Measurements from ENCODE around the gene GTF3C5. TPM values are rescaled to one million over a fixed set of nuclear protein-coding genes. Genes with fewer than 3 reads are reported as not detected.

Gene GTF3C5
- polyA plus RNA-seq, 1 of the 3 experiments (the other 2 are of a cell fraction): 57.3 TPM

DNA sequence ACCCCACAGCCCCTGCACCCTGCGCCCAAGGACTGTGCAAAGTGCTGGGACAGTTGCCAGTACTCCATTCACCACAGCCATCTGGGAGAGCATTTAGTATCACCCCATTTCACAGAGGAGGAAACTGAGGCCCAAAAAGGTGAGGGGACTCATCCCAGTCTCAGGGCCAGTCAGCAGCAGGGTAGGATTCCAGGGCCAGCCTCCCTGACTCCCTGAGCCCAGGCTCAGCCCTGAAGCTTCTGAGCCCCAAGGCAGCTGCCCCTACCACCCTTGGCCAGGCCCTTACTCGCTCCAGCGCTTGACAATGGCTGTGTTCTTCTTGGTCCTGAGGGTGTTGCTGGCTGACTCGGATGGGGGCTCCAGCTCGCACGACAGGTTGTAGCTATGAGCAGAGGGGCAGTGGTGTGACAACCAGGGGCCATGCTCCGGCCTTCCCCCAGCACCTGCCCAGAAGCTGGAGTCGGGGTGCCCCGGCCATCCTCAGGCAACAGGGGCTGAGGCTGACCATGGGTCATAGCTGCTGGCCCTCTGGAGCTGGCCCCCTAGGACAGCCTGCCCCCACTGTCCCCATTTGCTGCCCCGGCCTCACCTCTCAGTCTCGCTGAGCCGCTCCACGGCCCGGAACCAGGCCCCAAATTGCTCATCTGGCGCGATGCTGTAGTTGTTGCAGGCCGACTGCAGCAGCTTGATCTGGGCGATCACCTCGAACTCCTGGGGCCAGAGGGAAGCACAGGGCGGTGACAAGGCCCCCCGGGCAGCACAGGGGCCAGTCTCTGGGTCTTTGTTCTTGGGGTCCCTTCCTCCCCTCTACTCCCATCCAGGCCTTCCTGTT, 71.6 kb downstream of the GTF3C5 start:
- CTCF ChIA-PET: interaction anchor here (0.6 to 30.3 kb wide), 21 partner anchors 8 to 79 kb away, joined by 3 to 810 read pairs (median 5); partner anchors contain the start of genes GBGT1 and GTF3C5
- H3K36me3 ChIP-seq (replicated peaks in 1 of 2; ENCODE audit: control insufficient read depth in 1 of 2, insufficient read depth in 2 of 2, low read length in 1 of 2): peaks cover 27 to 83% of the 10 kb centered on the region in 2 experiments

More for the DNA sequence above, 71.6 kb downstream of the GTF3C5 start:
- TF ChIP-seq, protein P1, sequence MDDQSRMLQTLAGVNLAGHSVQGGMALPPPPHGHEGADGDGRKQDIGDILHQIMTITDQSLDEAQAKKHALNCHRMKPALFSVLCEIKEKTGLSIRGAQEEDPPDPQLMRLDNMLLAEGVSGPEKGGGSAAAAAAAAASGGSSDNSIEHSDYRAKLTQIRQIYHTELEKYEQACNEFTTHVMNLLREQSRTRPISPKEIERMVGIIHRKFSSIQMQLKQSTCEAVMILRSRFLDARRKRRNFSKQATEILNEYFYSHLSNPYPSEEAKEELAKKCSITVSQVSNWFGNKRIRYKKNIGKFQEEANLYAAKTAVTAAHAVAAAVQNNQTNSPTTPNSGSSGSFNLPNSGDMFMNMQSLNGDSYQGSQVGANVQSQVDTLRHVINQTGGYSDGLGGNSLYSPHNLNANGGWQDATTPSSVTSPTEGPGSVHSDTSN (IDR thresholded peaks at IDR 0.05): no peak
- TF ChIP-seq, protein P2, sequence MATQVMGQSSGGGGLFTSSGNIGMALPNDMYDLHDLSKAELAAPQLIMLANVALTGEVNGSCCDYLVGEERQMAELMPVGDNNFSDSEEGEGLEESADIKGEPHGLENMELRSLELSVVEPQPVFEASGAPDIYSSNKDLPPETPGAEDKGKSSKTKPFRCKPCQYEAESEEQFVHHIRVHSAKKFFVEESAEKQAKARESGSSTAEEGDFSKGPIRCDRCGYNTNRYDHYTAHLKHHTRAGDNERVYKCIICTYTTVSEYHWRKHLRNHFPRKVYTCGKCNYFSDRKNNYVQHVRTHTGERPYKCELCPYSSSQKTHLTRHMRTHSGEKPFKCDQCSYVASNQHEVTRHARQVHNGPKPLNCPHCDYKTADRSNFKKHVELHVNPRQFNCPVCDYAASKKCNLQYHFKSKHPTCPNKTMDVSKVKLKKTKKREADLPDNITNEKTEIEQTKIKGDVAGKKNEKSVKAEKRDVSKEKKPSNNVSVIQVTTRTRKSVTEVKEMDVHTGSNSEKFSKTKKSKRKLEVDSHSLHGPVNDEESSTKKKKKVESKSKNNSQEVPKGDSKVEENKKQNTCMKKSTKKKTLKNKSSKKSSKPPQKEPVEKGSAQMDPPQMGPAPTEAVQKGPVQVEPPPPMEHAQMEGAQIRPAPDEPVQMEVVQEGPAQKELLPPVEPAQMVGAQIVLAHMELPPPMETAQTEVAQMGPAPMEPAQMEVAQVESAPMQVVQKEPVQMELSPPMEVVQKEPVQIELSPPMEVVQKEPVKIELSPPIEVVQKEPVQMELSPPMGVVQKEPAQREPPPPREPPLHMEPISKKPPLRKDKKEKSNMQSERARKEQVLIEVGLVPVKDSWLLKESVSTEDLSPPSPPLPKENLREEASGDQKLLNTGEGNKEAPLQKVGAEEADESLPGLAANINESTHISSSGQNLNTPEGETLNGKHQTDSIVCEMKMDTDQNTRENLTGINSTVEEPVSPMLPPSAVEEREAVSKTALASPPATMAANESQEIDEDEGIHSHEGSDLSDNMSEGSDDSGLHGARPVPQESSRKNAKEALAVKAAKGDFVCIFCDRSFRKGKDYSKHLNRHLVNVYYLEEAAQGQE (IDR thresholded peaks at IDR 0.05; ENCODE audit: low read depth, low read length): no peak
- no peak for TF ChIP-seq ZBTB33 (IDR thresholded peaks at IDR 0.05; ENCODE audit: borderline replicate concordance, low read depth)
- no peaks in the 10 kb centered on the region for H4K20me1 ChIP-seq (ENCODE audit: insufficient read depth)
- no peaks in the 10 kb centered on the region for H3K9me3 ChIP-seq
- H3F3A ChIP-seq (replicated peaks; ENCODE audit: insufficient read depth): no peaks in the 10 kb centered on the region
- DNase-seq: no peak
- POLR2A ChIA-PET: interaction anchor here (0.8 to 0.9 kb wide), 2 partner anchors 12 to 37 kb away, joined by 3 read pairs; no protein-coding TSS in a partner anchor
- no peak overlapping the region for H3K9ac ChIP-seq
- peaks cover 0 to 2% of the 10 kb centered on the region in 2 experiments; a peak in 1 of 4 replicates for H3K4me1 ChIP-seq (ENCODE audit: control insufficient read depth in 1 of 2, insufficient read depth in 2 of 2, low read depth in 1 of 2, low read length in 1 of 2)
- no peak overlapping the region for H3K4me2 ChIP-seq
- 96% methylated on average over 10 of the region's 21 CpGs for WGBS (ENCODE audit: low lambda C conversion rate)
- no peak overlapping the region; a peak in 1 of 4 replicates for H3K27ac ChIP-seq (ENCODE audit: low read depth in 2 of 2, low read length in 1 of 2)
- H3K4me3 ChIP-seq (ENCODE audit: low read depth in 2 of 2, low read length in 1 of 2): no peak overlapping the region
- no peak overlapping the region for H2AFZ ChIP-seq (ENCODE audit: low read depth)
- H3K79me2 ChIP-seq (ENCODE audit: insufficient read depth): no peaks in the 10 kb centered on the region
- H3K27me3 ChIP-seq (ENCODE audit: insufficient read depth): no peaks in the 10 kb centered on the region
- no peaks in the 10 kb centered on the region for H3K9me2 ChIP-seq

Measured in SK-N-SH (cell line).